NCI-H1105 treated with DMSO at 0.1 percent for 48 hours (cell line): Measurements from ENCODE around the gene MEA1.
"Not testable (repeated sequence)": the region's sequence is repeated elsewhere in the genome, so short reads cannot be mapped to it uniquely, and the experiment has no call there.

Source experiments
- DNase-seq: peaks from one replicate; lab custom pipeline; 2025; lab: John Stamatoyannopoulos, UW

MEA1 gene

GRCh38 chr6:43013843-43014433 lies at the start of gene MEA1, which contains the start of gene KLHDC3:
Gene MEA1, minus strand, starts transcription at chr6:43013946. Its CDS starts 133 bp downstream, at chr6:43013813.
Gene KLHDC3, plus strand, starts transcription at chr6:43014249. Its CDS starts 2,944 bp downstream, at chr6:43017193.
- peak; percentile 100 for DNase-seq

- no peak for DNase-seq
These were observed 49.1 kb upstream of the MEA1 start for GRCh38 chr6:43062818-43063217.

DNA sequence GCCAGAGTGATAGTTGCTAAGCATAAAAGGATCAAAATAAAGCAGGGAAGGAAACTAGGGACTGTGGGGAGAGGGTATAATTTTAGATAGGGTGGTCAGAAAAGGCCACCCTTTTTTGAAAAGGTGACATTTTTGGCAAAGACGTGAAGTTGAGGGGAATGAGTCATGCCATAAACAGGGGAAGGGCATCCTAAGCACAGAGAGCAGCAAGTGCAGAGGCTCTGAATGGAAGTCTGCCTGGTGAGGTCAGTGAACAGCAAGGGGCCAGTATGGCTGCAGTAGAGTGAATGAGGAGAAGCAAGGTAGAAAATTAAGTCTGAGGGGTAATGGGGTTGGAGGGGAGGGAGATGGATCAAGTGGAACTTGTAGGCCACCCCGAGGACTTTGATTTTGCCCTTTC lies 48.1 kb upstream of the MEA1 start:
- DNase-seq, result no peak

DNA sequence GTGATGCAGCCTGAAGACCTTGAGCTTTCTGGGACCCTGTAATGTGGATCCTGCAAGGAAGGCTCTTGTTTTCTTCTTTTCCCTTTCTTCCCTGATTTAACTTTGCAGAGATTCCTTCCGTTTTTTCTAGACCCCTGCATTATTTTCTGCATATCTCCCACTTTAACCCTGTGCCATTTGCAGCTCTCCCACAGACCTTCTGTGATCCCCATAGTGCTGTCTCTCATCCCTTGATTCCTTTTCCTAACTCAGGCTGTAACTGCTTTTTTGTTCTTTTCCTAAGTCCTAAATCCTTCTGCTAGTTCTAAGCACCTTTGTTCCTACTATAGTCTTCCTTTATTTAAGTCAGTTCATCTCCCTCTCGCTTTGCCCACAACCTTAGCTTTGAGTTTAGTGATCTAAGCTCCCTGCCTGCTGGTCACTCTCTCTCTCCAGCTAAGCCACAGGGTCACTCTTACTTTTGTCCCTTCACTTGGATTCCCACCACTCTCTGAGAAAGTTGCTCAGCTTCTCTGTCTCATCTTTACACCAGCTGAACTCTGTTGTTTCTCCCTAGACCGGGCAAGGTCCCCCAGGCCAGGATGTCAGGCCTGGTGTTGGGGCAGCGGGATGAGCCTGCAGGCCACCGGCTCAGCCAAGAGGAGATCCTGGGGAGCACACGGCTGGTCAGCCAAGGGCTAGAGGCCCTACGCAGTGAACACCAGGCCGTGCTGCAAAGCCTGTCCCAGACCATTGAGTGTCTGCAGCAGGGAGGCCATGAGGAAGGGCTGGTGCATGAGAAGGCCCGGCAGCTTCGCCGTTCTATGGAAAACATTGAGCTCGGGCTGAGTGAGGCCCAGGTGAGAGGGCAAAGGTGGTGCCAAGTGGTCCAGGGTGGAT lies 47.2 kb upstream of the MEA1 start:
- no peak for DNase-seq

GRCh38 chr6:43060034-43060754 lies 46.4 kb upstream of the MEA1 start:
- peak; percentile 35 for DNase-seq

DNA sequence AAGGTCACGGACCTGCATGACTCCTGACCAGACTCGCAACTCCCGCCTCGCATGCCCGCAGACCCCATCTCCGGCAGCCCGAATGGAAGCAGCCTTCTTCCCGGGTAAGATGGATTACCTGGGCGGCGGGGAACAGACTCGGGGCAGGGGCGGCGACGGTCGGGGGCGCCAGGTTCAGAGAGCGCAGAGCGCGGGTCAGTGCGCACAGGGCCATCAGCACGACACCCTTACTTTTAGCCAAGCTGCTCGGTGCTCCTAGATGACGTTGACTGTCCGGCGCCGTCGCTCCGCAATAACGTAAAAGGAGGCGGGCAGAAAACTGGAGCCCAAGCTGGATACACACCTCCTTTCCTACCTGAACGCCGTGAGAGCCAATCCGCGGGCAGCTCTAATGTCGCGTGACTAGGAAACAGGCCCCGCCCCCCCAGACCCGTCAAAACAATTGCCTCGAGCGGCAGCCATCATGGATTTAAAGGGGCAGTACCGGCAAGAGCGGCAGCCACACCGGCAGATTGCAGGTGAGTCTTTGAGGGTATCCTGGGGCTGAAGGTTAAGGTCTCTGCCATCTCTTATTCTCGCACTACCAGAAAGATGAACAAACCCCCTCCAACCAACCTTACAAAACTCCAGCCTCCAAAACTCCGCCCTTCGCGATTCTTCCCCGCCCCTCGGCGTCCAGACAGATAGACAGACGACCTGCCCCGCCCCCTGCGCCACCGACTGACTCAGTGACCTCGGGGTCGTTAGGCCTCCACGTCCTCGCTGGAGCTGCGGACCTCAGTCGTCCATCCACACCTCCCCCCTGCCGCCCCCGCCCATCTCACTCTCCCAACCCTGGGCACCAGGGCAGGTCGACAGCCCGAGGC lies 45.7 kb upstream of the MEA1 start, which contains the start of the genes KLC4 and MRPL2:
KLC4 (plus strand) TSS at position 464 of the 866 bp plus-strand sequence. CDS start 1,705 bp downstream, outside the sequence.
MRPL2 (minus strand) TSS at position 267 of the 866 bp plus-strand sequence; CDS start at position 214, 53 bp downstream.
- DNase-seq, result peak; percentile 98

GRCh38 chr6:43058531-43058930 lies 44.8 kb upstream of the MEA1 start:
- DNase-seq, result no peak

GRCh38 chr6:43055966-43056365 lies 42.2 kb upstream of the MEA1 start:
- DNase-seq, result no peak

DNA sequence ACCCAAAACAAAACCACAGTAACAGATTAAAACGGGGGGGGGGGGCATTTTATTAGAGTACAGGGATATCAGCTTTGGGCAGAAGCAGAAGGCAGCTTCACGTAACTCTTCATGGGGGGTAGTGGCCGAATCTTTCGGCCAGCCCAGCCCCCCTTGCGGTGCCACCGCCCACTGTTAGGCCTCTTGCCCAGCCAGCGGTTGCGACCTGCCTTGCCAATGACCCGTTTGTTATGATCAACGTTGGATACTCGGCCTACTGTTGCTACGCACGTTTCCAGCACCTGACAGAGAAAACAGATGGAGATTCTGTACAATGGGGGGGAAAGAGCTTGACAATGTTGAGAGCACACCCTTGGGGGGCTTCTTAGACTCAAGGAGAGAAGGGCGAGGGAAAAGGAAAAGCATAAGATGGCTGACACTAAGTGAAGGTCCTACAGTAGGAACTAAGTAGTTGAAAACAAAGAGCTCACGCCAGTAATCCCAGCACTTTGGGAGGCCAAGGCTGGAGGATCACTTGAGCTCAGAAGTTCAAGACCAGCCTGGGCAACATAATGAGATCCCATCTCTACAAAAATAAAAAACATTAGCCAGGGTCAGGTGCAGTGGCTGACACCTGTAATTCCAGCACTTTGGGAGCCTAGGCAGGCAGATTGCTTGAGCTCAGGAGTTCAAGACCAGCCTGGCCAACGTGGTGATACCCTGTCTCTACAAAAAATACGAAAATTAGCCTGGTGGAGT lies 40.6 kb upstream of the MEA1 start:
- DNase-seq, result no peak

- DNase-seq, result peak; percentile 93
These were observed 39.9 kb upstream of the MEA1 start, which contains the start of gene CUL7 for GRCh38 chr6:43053545-43054205. Gene CUL7, minus strand, starts transcription at chr6:43053851. Its CDS starts 1,063 bp downstream, at chr6:43052788.

GRCh38 chr6:43052842-43053544 lies 39.2 kb upstream of the MEA1 start:
- DNase-seq, result no peak

GRCh38 chr6:43052225-43052841 lies 38.6 kb upstream of the MEA1 start:
- DNase-seq, result no peak

DNA sequence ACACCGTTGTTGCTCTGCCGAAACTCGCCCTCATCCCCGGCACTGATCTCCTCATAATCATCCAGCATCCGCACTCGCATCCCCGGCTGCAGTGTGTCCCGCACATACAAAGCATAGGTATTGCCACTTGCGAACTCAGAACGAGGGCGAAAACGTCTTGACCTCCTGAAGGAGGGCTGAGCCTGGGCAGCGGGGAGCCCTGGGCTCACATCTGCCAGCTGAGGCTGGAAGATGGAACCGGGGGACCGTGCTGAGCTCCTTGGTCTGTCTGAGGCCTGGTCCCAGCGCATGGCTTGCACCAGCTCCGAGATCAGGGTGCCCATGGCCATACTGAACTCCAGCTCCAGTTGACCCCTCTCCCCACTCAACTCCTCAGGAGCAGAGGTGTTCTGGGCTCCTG lies 37.2 kb upstream of the MEA1 start:
- no peak for DNase-seq

DNA sequence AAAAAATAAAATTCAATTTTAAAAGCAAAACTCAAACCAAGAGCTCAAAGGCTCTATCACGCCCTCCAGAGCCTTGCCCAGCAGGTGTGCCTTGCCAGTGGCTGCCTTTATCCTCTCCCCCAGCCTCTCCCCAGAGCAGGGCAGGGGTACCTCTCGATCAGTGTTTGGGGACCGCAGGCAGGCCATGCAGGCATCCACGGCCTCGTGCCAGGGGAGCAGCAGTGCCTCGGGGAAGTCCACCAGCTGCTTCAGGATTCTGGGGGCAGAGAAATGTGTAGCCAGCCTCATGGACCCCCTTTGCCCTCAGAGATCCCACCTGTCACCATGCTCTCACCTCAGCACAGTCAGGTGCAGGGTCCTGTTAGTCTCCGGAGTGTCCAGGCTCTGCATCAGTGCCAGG lies 34.3 kb upstream of the MEA1 start:
- DNase-seq, result no peak

DNA sequence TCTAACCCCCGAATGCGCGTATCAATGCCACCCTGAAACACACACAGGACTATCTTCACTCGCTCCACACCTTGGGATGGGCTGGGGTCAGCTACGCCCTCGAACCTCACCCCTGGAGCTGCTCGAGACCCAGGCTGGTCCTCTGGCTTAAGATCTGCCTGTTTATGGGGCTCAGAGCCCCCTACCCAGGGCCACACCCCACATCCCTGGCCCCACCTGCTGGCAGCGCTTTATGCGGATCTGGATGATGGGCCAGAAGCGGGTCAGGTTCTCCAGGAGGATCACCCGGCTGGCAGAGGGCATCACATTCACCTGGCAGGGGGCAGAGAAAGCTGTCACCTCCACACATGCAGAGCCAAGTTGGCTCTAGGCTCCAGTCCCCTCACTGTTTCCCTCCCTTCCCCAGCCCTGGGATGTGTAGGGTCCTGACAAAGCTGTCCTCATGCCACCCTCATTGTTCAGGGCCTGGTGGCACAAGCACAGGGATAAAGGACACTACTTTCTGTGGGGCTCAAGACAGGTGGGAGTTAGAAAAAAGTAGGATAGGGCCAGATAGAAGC lies 31.7 kb upstream of the MEA1 start:
- no peak for DNase-seq

GRCh38 chr6:43043310-43043709 lies 29.6 kb upstream of the MEA1 start:
- DNase-seq, result no peak

GRCh38 chr6:43041475-43041874 lies 27.7 kb upstream of the MEA1 start:
- DNase-seq, result not testable (repeated sequence)

- no peak for DNase-seq
These were observed 27.0 kb upstream of the MEA1 start for GRCh38 chr6:43040542-43041257.
